GM12892 (cell line): Measurements from ENCODE around the gene ST6GAL1.

Experiments
- DNase-seq: peaks from one replicate; pipeline ENCODE4 v3.0.0; 2011; ENCODE audit not compliant: insufficient read length
- FAIRE-seq: peaks from 2 replicates; lab custom pipeline; 2011; peaks lifted over from hg19 to GRCh38; lab: Jason Lieb, UNC
- POLR2A ChIP-seq: IDR thresholded peaks from 2 replicates; pipeline ENCODE4 v1.6.1; 2011; ENCODE audit warnings: low read depth, low read length, control low read depth
- POLR2AphosphoS5 ChIP-seq: IDR thresholded peaks from 2 replicates; pipeline ENCODE4 v1.6.1; 2011; ENCODE audit warnings: low read depth, low read length, control low read depth
- TAF1 ChIP-seq: IDR thresholded peaks from 2 replicates; pipeline ENCODE4 v1.6.1; 2011; ENCODE audit warnings: low read depth, mild to moderate bottlenecking, control low read depth, low read length, borderline replicate concordance

The ST6GAL1 gene

GRCh38 chr3:187066228-187066995 lies 136.1 kb downstream of the ST6GAL1 start:
- peak; percentile 87 for FAIRE-seq
- TF ChIP-seq POLR2A (no peak), TAF1 (no peak), POLR2AphosphoS5 (0 out of 2 replicates have a peak, but pooled peaks have one; percentile 18)
- DNase-seq = no peak

GRCh38 chr3:187068787-187069186 lies 138.5 kb downstream of the ST6GAL1 start:
- no peak for DNase-seq
- no peak for TF ChIP-seq POLR2A
- no peak for TF ChIP-seq TAF1
- no peak for TF ChIP-seq POLR2AphosphoS5
- peak; percentile 67 for FAIRE-seq

- TF ChIP-seq TAF1 = no peak
- peak; percentile 43; the same call in 1 of the 2 replicates for TF ChIP-seq POLR2AphosphoS5
Measured at GRCh38 chr3:187069857-187070516, 139.7 kb downstream of the ST6GAL1 start.

GRCh38 chr3:187072102-187072501 lies 141.8 kb downstream of the ST6GAL1 start:
- DNase-seq = no peak
- TF ChIP-seq POLR2A = no peak
- TF ChIP-seq POLR2AphosphoS5 = no peak; the same call in 1 of the 2 replicates
- no peak for TF ChIP-seq TAF1

More at GRCh38 chr3:187069857-187070516, 139.7 kb downstream of the ST6GAL1 start:
- DNase-seq (no peak), FAIRE-seq (no peak)

GRCh38 chr3:187072511-187072910 lies 142.2 kb downstream of the ST6GAL1 start:
- DNase-seq (no peak), FAIRE-seq (no peak)
- TF ChIP-seq POLR2A (no peak), POLR2AphosphoS5 (peak; percentile 44; the same call in 1 of the 2 replicates)

More at GRCh38 chr3:187072102-187072501, 141.8 kb downstream of the ST6GAL1 start:
- peak; percentile 67 for FAIRE-seq

- TF ChIP-seq POLR2AphosphoS5 = no peak
- no peak for TF ChIP-seq TAF1
- TF ChIP-seq POLR2A = no peak
- DNase-seq = no peak
- FAIRE-seq = no peak
Measured at GRCh38 chr3:187073581-187074098, 143.3 kb downstream of the ST6GAL1 start.

- DNase-seq = no peak
- no peak for TF ChIP-seq TAF1
- no peak for TF ChIP-seq POLR2A
- no peak for TF ChIP-seq POLR2AphosphoS5
- FAIRE-seq = no peak
Measured at GRCh38 chr3:187074846-187075245, 144.5 kb downstream of the ST6GAL1 start.

- FAIRE-seq = no peak
- TF ChIP-seq POLR2AphosphoS5 (peak; percentile 70), POLR2A (peak; percentile 59), TAF1 (no peak)
- DNase-seq = no peak
Measured at GRCh38 chr3:187076297-187076696, 146.0 kb downstream of the ST6GAL1 start.

GRCh38 chr3:187077085-187077484 lies 146.8 kb downstream of the ST6GAL1 start:
- FAIRE-seq (no peak), DNase-seq (no peak)
- TF ChIP-seq POLR2A (no peak), POLR2AphosphoS5 (no peak), TAF1 (no peak)

GRCh38 chr3:187077537-187077936 lies 147.2 kb downstream of the ST6GAL1 start:
- TF ChIP-seq POLR2A (peak; percentile 50; the same call in 1 of the 2 replicates), TAF1 (no peak), POLR2AphosphoS5 (peak; percentile 49)
- no peak for FAIRE-seq

More at GRCh38 chr3:187077537-187077936, 147.2 kb downstream of the ST6GAL1 start:
- DNase-seq = no peak
